Renal cortex interstitium (tissue), 11 donors: Measurements from ENCODE around the gene SLC38A9. TPM values are rescaled to one million over a fixed set of nuclear protein-coding genes. Genes with fewer than 3 reads are reported as not detected.

ENCODE experiments used
- DNase-seq, 11 donors: peaks; one replicate each; pipeline ENCODE4 v3.0.0-alpha.2; 2013; ENCODE audit warnings: low read depth in 9 of 11, low spot score in 4 of 11; ENCODE audit errors: extremely low read depth in 1 of 11
- polyA plus RNA-seq, 3 donors: library from polyadenylated mRNA; unstranded; fragments of 120-200 nt; gene quantifications; one replicate each; pipeline ENCODE4 v1.2.1, GENCODE V29; 2013; ENCODE audit not compliant: insufficient read length in 3 of 3

SLC38A9 gene
- polyA plus RNA-seq, 3 donors, result 28.3 to 39.2 (median 34.5) TPM

DNA sequence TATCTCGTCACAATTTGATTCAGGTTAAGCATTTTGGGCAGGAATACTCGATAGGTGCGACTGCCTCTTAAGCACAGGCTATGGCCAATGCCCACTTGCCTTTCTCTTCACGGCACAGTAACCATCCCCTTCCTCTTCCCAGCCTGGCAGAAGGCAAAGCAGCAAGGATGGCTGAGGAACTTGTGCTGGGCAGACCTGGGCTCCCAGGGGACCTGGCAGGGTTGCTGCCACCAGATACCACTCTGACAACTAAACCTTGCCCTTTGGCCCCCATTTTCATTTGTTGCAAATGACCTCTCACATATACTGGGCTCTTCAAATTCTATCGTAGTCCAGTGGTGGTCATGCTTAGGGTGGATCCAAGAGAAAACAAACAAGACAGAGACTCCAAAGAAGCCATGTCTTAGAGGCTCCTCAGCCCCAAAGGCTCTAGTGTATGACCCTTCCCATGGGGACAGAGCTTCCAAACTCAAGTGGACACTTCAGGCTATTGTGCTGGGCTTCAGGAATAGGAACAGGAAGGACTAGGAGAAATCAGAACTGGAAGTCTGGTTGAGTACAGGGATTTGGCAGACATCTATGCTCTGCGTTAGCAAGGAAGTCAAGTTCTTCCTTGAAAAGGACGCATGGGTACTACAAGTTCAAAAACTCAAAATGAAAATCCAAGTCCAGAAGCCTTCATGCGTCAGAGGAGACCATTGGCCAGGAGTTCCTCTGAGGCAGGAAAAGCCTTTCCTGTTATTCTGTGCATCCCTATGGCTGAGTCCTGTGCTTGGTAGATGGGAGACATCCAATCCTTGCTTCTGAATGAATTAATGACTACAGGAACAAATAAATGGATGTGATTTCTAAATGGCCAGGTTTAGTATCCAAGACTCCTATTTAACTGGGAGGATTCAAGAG lies 112.7 kb downstream of the SLC38A9 start:
- DNase-seq, result no peak

DNA sequence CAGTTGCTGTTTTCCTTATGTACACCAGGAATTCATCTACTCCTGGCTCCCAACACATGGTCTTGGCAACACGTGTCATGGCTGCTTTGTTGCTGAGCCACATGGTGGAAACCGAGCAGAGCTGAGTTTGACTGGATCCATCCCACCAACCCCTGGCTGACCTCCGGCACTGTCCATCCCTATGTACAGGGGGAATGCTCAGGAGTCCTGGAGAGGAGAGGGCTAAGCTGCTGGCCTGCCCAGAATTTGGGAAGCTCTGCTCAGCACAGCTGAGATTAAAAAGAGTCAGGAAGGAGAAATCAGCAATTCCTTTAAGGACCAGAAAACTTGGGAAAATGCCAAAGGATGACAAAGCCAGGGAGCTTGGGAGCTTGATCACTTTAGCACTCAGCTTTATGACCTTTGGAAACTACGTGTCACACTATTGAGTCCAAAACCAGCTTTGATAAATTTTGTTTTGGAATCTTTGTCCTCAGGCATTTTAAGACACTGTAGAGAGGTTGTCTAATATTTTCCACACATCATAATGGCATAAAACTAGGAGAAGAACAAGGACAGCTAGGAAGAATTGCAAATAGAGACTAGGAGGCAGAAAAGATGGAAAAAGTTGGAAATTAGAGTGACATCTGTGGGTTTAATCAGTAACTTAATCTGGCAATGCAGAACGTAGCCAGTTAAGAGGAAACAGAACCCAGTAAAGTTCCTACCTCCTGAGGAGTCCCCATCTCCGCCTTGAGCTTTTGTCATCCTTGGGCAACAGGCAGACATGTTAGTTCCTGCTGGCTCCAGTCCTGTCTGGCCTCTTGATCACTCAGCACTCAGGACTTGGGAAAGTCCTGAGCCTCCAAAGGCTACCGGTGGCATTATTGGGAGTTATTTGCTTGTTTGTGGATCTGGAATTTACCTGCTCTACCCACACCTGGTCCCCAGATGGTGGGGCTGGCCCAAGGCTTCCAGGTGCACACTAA lies 114.8 kb downstream of the SLC38A9 start:
- peak in 1 of 11 donors; percentile 28 for DNase-seq

DNA sequence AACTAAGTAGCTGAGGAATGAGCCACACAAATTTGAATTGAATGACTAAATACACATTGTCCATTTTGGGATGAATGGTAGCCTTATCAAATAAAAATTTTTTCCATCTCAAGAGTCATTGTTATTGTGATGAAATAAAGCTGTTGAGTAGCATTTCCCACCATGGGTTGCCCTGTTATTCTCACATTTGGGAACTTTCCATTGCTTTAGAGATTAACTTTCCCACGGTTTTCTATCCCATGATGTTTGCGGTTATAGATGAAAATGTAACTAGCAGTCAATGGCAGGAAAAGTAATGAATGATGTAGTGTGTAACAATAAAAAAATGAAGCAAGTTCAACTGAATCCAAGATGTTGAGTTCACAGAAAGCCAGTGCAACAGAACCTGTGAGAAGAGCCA lies 117.5 kb downstream of the SLC38A9 start:
- DNase-seq, result no peak

DNA sequence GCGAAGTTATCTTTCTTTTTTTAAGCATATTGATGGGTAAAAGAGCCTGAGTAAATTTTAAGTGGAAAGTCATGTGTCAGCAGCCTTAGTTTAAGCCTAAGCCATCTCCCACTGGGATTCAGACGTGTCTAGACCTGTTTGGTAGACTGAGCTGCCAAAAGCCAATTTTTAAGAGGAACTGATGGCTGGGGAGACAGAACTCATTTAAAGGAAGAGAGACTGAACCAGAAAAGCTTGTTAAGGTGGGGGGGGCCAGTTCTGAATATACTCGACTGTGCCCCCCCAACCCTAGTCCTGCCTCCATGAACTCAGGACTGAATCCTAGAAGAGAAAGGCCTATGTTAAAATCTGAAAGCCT lies 119.0 kb downstream of the SLC38A9 start:
- DNase-seq, result no peak

DNA sequence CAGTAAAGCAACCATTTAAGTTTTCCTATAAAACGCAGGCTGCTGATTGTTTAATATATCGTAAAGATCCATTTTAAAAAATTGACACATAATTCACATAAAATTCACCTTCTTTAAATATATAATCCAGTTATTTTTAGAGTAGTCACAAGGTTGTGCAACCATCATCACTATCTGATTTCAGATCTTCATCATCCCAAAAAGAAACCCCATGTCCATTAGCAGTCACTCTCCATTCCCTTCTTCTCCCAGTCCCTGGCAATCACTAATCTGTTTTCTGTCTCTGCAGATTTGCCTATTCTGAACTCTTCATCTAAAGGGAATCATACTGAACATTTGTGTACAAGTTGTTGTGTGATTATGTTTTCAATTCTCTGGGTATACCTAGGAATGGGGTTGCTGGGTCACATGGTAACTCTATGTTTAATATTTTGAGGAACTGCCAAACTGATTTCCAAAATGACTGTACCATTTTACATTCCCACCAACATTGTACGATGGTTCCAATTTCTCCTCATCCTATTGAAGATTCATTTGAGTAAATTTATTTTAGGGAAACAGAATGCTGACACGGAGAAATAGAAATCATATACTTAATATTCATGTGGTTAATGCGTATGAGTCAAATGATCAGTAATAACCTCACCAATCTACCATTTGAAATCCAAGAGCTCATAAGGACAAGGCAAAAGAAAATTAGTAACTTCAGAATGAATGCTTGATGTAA lies 119.6 kb downstream of the SLC38A9 start:
- DNase-seq, result no peak

DNA sequence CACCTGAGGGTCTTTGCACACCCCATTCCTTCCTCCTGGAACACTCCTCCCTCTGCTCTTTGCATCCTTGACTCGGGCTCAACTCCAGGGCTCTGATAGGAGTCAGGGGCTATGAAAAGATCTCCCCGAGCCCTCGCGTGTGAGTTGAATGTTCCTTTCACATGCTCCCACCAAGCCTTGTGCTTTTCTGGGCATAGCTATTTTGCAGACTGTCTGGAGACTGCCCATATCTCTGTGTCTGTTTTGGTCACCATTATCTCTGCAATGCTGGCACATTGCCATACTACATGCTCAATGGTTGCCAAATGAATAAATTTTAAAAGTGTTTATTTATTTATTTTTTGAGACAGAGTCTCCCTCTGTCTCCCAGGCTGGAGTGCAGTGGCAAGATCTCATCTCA lies 120.4 kb downstream of the SLC38A9 start:
- DNase-seq, result no peak

DNA sequence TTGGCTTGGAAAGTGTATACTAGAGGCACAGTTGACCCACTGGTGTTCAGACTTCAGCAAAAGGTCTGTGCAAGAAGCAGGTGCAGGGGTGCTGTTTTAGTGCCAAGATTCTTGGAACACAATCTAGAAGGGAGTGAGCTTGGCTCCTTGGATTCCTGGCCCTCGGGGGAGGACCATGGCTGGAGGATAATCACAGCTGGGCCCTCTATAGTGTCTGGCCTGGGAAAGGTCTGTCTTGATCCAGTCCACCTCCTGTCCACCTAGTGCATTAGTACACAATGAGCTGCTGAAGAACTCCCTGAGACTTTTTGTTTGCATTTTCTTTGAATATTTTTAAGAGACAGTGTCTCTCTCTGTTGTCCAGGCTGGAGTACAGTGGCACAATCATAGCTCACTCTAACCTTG lies 126.9 kb downstream of the SLC38A9 start:
- no peak for DNase-seq

DNA sequence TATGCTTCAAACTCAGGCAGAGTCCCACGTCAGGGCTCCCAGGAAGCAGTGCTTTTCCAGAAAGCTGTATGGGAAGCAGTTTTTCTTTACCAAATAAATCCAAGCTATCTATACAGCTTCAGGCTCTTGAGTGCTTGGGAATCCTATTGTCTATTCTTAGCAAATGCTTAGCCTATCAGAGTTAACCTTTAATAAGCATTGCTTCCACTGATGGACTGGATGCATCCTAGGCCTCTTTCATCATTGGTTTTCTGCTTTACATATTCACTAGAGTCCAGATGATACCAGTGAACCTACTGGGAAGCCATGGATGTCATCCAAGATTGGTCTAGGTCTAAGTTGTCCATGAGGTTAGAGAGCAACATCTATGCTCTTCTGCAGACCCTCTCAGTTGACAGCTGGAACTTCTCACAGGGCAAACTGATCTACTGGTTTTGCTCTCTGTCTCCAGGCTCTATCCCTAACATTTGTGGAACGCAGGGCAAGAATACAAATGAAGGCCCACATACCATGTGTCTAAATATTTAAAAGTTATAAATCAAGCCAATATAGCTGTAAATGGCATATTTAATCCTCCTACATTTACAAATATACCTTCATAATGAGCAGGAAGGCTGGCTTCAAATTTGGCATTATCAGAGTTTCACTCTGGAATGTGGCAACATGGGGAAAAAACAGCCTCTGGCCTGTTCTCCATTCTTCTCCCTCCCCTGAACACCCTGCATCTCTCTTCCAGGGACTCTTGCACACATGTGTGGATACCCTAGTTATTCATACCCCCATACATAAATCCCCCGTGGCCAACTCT lies 127.5 kb downstream of the SLC38A9 start:
- DNase-seq, result no peak

DNA sequence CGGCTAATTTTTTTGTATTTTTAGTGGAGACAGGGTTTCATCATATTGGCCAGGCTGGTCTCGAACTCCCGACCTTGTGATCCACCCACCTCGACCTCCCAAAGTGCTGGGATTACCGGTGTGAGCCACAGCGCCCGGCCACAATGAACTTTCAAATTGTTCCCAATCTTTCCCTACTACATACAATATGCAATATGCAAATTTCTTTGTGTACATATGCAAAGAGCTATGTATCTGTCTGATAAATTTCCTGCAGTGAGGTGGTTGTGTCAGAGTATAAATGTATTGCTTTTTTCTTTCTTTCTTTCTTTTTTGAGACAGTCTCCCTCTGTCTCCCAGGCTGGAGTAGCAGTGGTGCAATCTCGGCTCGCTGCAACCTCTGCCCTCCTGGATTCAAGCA lies 128.5 kb downstream of the SLC38A9 start:
- no peak for DNase-seq

DNA sequence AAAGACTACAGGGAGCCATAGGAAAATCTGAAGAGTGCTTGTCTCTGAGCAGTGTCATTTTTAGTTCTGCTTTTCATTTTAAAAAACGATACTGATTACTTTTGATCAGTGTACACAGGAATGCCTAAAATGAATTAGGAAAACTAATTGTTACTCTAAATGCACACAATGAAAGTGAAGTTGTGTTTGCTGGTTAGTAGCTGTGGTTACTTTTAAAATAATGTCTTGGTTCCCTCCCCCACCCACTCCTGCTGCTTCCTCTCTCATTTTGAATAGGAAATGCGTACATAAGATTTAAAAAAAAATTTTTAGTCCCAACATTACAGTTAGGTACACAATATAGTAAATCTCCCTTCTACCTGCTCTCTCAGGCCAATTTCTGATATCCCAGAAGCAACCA lies 129.9 kb downstream of the SLC38A9 start:
- DNase-seq, result no peak

DNA sequence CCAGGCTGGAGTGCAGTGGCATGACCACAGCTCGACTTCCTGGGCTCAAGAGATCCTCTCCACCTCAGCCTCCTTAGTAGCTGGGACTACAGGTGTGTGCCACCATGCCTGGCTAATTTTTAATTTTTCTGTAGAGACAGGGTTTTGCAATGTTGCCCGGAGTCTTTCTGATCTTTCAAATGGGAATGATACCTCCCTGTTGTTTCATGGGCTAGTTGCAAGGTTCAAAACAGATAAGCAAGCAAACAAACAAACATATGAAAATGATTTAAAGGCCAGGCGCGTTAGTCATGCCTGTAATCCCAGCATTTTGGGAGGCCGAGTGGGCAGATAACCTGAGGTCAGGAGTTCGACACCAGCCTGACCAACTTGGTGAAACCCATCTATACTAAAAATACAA lies 132.1 kb downstream of the SLC38A9 start:
- DNase-seq, result no peak

DNA sequence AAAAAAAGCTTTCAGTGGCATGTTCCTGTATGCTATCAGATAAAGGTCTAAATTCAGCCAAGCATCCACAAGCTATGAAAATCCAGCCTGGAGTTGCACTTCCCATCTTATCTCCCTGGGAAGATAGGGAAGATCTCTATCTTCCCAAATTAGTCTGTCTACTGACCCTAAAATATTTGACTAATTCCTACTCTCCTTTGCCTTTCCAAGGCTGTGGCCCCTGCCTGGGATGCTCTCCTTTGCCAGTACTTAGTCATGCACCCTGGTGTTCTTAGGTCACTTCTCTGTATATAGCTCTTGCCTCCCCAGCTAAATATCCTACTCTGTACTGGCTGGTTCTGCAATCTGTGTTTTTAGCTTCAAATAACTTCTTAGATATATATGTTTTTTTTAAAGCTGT lies 133.4 kb downstream of the SLC38A9 start:
- no peak for DNase-seq

DNA sequence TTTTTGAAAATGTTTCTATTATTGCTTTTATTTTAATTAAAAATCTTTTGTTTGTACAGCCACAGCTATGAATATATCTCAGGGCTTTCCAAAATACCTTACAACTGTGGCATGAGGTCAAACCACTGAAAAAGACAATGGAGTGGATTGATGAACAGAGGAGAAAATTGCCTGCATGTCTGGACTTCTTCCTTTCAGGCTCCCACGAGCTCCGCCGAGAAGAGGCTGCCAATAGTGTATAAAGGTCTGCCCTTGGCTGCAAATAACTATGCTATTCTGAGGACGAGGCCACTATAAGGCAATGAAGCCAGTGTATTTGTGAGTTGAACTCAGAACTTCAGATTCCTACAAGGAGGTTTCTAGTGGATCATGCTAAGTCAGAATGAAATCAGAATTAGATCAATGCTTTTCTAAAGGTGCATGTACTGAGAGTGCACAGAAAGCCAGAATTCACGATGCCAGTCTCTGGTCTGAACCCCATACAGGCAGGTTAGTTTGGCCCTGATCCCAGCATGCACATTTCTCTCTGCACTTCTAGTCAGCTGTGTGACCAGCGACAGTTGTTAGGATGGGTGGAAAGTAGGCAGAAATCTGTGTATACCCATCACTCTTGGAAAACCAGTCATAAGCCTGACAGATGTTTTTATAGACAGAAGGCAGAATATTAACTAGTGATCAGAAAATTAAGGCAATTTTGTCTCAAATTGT lies 134.6 kb downstream of the SLC38A9 start:
- DNase-seq, result no peak

DNA sequence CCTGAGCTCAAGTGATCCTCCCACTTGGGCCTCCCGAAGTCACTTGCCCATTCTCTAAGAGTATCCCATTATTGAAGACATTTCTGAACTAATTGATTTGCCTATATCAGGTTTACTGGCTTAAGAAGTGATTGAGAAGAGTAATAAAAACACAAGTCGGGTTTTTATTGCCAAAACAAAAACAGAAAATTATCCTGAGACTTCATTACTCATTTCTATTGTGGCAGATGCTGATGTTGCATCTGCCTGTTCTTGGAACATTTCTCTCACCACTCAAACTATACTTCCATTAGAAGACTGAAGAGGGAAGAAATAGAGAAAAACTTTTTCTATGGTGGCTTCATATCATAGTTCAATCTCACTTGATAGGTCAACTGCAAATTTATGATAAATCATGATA lies 135.5 kb downstream of the SLC38A9 start:
- DNase-seq, result no peak
